Omental fat pad (tissue), 4 donors: Measurements from ENCODE around the gene ARHGAP28. TPM values are rescaled to one million over a fixed set of nuclear protein-coding genes. Genes with fewer than 3 reads are reported as not detected.

Source experiments
- ATAC-seq: fragments of 150-250 bp; one replicate; pipeline ENCODE4 v1.9.1; 2016; ENCODE audit warnings: mild to moderate bottlenecking, moderate library complexity; ENCODE audit not compliant: low FRiP score
- DNase-seq: peaks from one replicate; pipeline ENCODE4 v3.0.0-alpha.2; 2019; ENCODE audit warnings: low spot score
- total RNA-seq, 4 donors: library from RNA; depleted of rRNA; stranded (reverse); fragments of >200 nt; gene quantifications; one replicate each; pipeline ENCODE4 v1.1.0, GENCODE V29; 2016
- TF ChIP-seq, protein P1 (sequence below), 3 donors: fragments of 450-650 bp; IDR thresholded peaks; one replicate each; pipeline ENCODE4 v1.5.1; 2016 to 2017; ENCODE audit warnings: antibody characterized with exemption in 3 of 3, mild to moderate bottlenecking in 3 of 3, moderate library complexity in 2 of 3

Gene ARHGAP28
- total RNA-seq, 4 donors from 2014 or later, result 4.7 to 23.7 (median 10.4) TPM

DNA sequence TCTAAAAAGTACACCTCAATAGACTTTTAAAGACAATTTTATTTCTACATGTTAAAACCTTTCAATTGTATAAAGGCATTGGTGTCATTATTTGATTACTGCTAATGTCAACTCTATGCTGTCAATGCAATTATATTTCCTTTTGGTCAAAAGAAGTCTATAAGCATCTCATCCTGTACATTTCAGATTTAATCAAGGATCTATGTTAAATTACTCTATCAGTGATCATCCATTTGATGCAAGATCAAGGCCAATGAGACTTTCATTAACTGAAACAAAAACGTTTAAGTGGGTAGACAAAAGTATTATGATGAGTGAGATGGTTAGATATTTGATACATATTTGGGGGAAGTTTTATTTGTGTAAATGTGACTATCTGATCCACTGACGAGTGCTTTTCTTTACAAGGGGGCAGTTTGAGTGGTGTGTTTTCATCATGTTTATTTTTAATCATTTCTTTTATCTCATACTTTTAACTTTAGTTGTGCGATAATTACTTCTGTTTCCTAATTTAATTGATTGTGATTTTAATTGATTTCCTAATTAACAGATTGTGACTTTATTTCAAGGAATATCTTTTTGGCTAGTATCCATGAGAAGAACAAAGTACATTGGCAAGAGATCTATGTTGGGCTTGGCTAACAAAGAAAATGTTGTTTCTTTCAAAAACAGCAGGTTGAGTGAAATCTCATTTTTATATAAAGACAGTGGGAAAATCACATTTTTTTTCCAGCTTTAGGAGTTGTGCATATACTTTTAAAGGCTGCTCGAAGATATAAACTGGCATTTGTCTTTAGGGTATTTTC is 1.1 kb downstream of the ARHGAP28 start:
- DNase-seq, result no peak
- no peak for ATAC-seq
- TF ChIP-seq, protein P1, sequence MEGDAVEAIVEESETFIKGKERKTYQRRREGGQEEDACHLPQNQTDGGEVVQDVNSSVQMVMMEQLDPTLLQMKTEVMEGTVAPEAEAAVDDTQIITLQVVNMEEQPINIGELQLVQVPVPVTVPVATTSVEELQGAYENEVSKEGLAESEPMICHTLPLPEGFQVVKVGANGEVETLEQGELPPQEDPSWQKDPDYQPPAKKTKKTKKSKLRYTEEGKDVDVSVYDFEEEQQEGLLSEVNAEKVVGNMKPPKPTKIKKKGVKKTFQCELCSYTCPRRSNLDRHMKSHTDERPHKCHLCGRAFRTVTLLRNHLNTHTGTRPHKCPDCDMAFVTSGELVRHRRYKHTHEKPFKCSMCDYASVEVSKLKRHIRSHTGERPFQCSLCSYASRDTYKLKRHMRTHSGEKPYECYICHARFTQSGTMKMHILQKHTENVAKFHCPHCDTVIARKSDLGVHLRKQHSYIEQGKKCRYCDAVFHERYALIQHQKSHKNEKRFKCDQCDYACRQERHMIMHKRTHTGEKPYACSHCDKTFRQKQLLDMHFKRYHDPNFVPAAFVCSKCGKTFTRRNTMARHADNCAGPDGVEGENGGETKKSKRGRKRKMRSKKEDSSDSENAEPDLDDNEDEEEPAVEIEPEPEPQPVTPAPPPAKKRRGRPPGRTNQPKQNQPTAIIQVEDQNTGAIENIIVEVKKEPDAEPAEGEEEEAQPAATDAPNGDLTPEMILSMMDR (IDR thresholded peaks at IDR 0.05), result no peak

- ATAC-seq, result no peak
- TF ChIP-seq, protein P1 (IDR thresholded peaks at IDR 0.05), result no peak
- DNase-seq, result no peak
Observed at GRCh38 chr18:6731222-6731596, 1.7 kb downstream of the ARHGAP28 start.

DNA sequence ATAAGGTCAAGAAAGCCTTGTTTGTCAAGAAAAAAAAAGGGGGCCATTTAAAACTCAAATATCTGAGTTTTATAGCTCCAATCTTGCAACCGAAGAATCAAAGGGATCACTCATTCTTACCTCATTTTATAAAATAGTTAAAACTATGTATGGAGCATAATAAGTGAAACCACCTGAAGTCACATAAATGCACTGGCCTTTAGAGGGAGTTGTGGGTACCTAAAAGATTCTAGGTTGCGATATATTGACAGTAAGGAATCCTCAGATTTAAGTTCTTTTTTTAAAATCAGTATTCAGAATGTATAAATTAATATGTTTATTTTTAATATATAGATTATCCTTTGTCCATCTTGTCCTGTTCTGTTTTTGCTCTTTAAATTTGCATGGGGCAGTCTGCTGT is 3.4 kb downstream of the ARHGAP28 start:
- DNase-seq, result no peak
- TF ChIP-seq, protein P1 (IDR thresholded peaks at IDR 0.05), result no peak
- ATAC-seq, result no peak

DNA sequence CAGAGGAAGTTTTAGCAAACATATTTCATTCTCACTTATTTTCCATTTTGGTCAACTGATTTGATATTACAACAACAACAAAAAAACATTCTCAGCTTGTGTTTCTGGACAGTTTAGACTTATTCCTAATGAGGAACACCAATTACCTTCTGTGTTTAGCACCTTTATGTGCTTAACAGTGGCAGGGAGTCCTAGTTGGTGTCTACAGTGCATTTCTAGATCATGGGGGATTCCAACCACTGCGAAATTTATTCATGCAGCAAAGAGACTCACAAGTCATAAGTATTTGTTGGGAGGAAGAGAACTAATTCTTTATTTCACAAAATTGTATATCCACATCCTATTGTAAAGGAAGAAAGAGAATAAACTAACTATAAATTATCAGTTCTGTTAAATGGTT is 4.2 kb downstream of the ARHGAP28 start:
- DNase-seq (no peak), ATAC-seq (no peak)
- TF ChIP-seq, protein P1 (IDR thresholded peaks at IDR 0.05), result no peak

GRCh38 chr18:6734726-6735430 is 5.4 kb downstream of the ARHGAP28 start:
- no peak for DNase-seq
- no peak for ATAC-seq
- TF ChIP-seq, protein P1 (IDR thresholded peaks at IDR 0.05), result no peak

GRCh38 chr18:6737833-6738232 is 8.3 kb downstream of the ARHGAP28 start:
- DNase-seq (no peak), ATAC-seq (no peak)
- TF ChIP-seq, protein P1 (IDR thresholded peaks at IDR 0.05), result no peak
